Hippocampal formation (tissue), 2 donors: ENCODE results near the gene NACC1.
"Not testable (repeated sequence)": the region's sequence is repeated elsewhere in the genome, so short reads cannot be mapped to it uniquely, and the experiment has no call there.

Source experiments
- DNase-seq, 2 donors: peaks; one replicate each; lab custom pipeline; 2025; lab: John Stamatoyannopoulos, UW

The NACC1 gene

GRCh38 chr19:13164343-13165161 is 46.5 kb downstream of the NACC1 start:
- DNase-seq, result no peak

GRCh38 chr19:13165162-13165997 is 47.3 kb downstream of the NACC1 start:
- DNase-seq, result no peak

GRCh38 chr19:13166151-13166550 is 48.1 kb downstream of the NACC1 start:
- not testable (repeated sequence) for DNase-seq

GRCh38 chr19:13169769-13170168 is 51.7 kb downstream of the NACC1 start:
- no peak for DNase-seq

- no peak for DNase-seq
Measured at GRCh38 chr19:13171146-13171545, 53.1 kb downstream of the NACC1 start.

GRCh38 chr19:13172346-13173138 is 54.5 kb downstream of the NACC1 start:
- peak in 1 of 2 donors; percentile 6 for DNase-seq

GRCh38 chr19:13173139-13173737 is 55.2 kb downstream of the NACC1 start:
- DNase-seq, result no peak

- no peak for DNase-seq
Measured at GRCh38 chr19:13176345-13176744, 58.3 kb downstream of the NACC1 start.

- not testable (repeated sequence) for DNase-seq
Measured at GRCh38 chr19:13177584-13177983, 59.5 kb downstream of the NACC1 start.

GRCh38 chr19:13178291-13178690 is 60.2 kb downstream of the NACC1 start:
- not testable (repeated sequence) for DNase-seq

- DNase-seq, result peak in 1 of 2 donors; percentile 44
Measured at GRCh38 chr19:13181747-13182388, 63.8 kb downstream of the NACC1 start.

GRCh38 chr19:13184926-13185325 is 66.9 kb downstream of the NACC1 start:
- not testable (repeated sequence) for DNase-seq

- not testable (repeated sequence) for DNase-seq
Measured at GRCh38 chr19:13185763-13186657, 67.9 kb downstream of the NACC1 start.

- not testable (repeated sequence) for DNase-seq
Measured at GRCh38 chr19:13186688-13187087, 68.6 kb downstream of the NACC1 start.

- no peak for DNase-seq
Measured at GRCh38 chr19:13187419-13187818, 69.4 kb downstream of the NACC1 start.

GRCh38 chr19:13189600-13189999 is 71.5 kb downstream of the NACC1 start:
- DNase-seq, result no peak
